Ovary (tissue), 9 donors: ENCODE results near the gene CCDC171. TPM values are rescaled to one million over a fixed set of nuclear protein-coding genes. Genes with fewer than 3 reads are reported as not detected.

Source experiments
- DNase-seq, 5 donors: peaks; one replicate each; pipeline ENCODE4 v3.0.0-alpha.2; 2019 to 2020
- H3K27ac ChIP-seq, 2 donors: fragments of 200-600 bp; one replicate each; pipeline versions ENCODE4 v1.5.1 to v1.8.0; 2019 to 2022
- H3K27me3 ChIP-seq: fragments of 200-600 bp; one replicate; pipeline ENCODE4 v1.8.0; 2022
- H3K36me3 ChIP-seq: fragments of 200-600 bp; sonication (generic); one replicate; pipeline ENCODE4 v1.5.1; 2019
- H3K4me1 ChIP-seq: one replicate; pipeline ENCODE4 v1.8.1; 2013; ENCODE audit warnings: mild to moderate bottlenecking, moderate library complexity; ENCODE audit not compliant: insufficient read depth
- H3K4me3 ChIP-seq: fragments of 200-600 bp; sonication (generic); one replicate; pipeline ENCODE4 v1.5.1; 2017
- H3K9me3 ChIP-seq, 2 donors: fragments of 200-600 bp in 1 of 2; sonication (generic) in 1 of 2; one replicate each; pipeline versions ENCODE4 v1.5.1 to v1.8.1; 2013 to 2019; ENCODE audit warnings: mild to moderate bottlenecking in 1 of 2, moderate library complexity in 1 of 2
- CTCF ChIP-seq, 3 donors: fragments of 450-650 bp in 2 of 3; fragments of 200-600 bp in 1 of 3; IDR thresholded peaks; one replicate each; pipeline versions ENCODE4 v1.5.1 to v1.8.0; 2016 to 2022; ENCODE audit warnings: antibody characterized with exemption in 3 of 3, mild to moderate bottlenecking in 1 of 3
- EP300 ChIP-seq: sonication (generic); formaldehyde crosslinking; IDR thresholded peaks from one replicate; pipeline ENCODE4 v1.6.1; 2017; ENCODE audit warnings: antibody characterized with exemption
- POLR2A ChIP-seq: fragments of 450-650 bp; IDR thresholded peaks from one replicate; pipeline ENCODE4 v1.6.1; 2017; ENCODE audit warnings: antibody characterized with exemption, mild to moderate bottlenecking, moderate library complexity
- WGBS, 3 donors: extraction: QIAGEN DNeasy Blood & Tissue Kit in 1 of 3; methylation state at CpG; one replicate each; pipeline versions ENCODE4 v1.1.5 to v1.1.7; 2013 to 2017; 5-methylcytosine and 5-hydroxymethylcytosine counted together
- intact Hi-C, 4 donors: fragments of 100-400 bp; cut with DNase I; formaldehyde crosslinking; loops; one replicate each; pipeline versions ENCODE4 v1.11.0 to v1.15.1; 2022 to 2023
- polyA plus RNA-seq, 2 donors: library from polyadenylated mRNA; stranded (reverse); fragments of 200-250 nt in 1 of 2; fragments of 350-450 nt in 1 of 2; fragmentation: Illumina TruSeq in 1 of 2; extraction: RNeasy Lipid Tissue Mini Kit (QIAGEN cat#74804) in 1 of 2; gene quantifications; one replicate each; pipeline ENCODE4 v1.2.3, GENCODE V29; 2013 to 2014
- total RNA-seq, 7 donors: library from RNA; depleted of rRNA in 2 of 7; stranded (reverse); fragments of >200 nt in 2 of 7; fragmentation: NEBNext Ultra II Directional in 3 of 7; extraction: Animal tissue kit (Norgen Biotek cat#: 25700) in 3 of 7; gene quantifications; one replicate each; pipeline versions ENCODE4 v1.1.0 to v1.2.4, GENCODE V29; 2016 to 2023
- donor health status: DM: no; HTN: no; CAD: no; lungs with moderate emphysema.
- donor health status: DM: no; HTN: no; CAD: no.
- donor health status: Bipolar disorder and iron deficiency.
- donor health status: DM: yes; HTN: yes; CAD: no.
- donor health status: DM: no; HTN: no; CAD: no.
- donor health status: DM: yes; HTN: yes; CAD: no.

The CCDC171 gene
- total and polyA plus RNA-seq, 9 donors: 2.0 to 6.1 (median 5.0) TPM

GRCh38 chr9:15975101-15975778, 422.4 kb downstream of the CCDC171 start:
- intact Hi-C loops: no loop called here
- no peak for DNase-seq
- H3K4me1 ChIP-seq: no peaks in the 10 kb centered on the region
- no peaks in the 10 kb centered on the region for H3K9me3 ChIP-seq
- no peaks in the 10 kb centered on the region for H3K36me3 ChIP-seq
- H3K27ac ChIP-seq: no peak overlapping the region
- H3K27me3 ChIP-seq: no peaks in the 10 kb centered on the region
- H3K4me3 ChIP-seq: no peak overlapping the region
- TF ChIP-seq EP300: no peak
- TF ChIP-seq CTCF (IDR thresholded peaks at IDR 0.05): no peak
- no peak for TF ChIP-seq POLR2A

GRCh38 chr9:15977438-15977837, 424.6 kb downstream of the CCDC171 start:
- DNase-seq: no peak
- no peak for TF ChIP-seq CTCF (IDR thresholded peaks at IDR 0.05)
- no peak for TF ChIP-seq POLR2A
- TF ChIP-seq EP300: no peak
- H3K4me1 ChIP-seq: no peaks in the 10 kb centered on the region
- no peak overlapping the region for H3K4me3 ChIP-seq
- no peaks in the 10 kb centered on the region for H3K36me3 ChIP-seq
- H3K27ac ChIP-seq: no peak overlapping the region
- 93 to 96% (median 95%) methylated on average over 5 of the region's 5 CpGs for WGBS, 3 donors
- H3K27me3 ChIP-seq: no peaks in the 10 kb centered on the region
- no peaks in the 10 kb centered on the region for H3K9me3 ChIP-seq
- intact Hi-C loops: no loop called here

- Histone ChIP-seq H3K36me3 (no peaks in the 10 kb centered on the region), H3K4me3 (no peak overlapping the region), H3K9me3 (no peaks in the 10 kb centered on the region), H3K27ac (no peak overlapping the region), H3K27me3 (no peaks in the 10 kb centered on the region), H3K4me1 (no peaks in the 10 kb centered on the region)
- DNase-seq: no peak
- WGBS, 3 donors: 45 to 59% (median 52%) methylated on average over 5 of the region's 5 CpGs
- intact Hi-C loops: no loop called here
- no peak for TF ChIP-seq POLR2A
- no peak for TF ChIP-seq EP300
- TF ChIP-seq CTCF (IDR thresholded peaks at IDR 0.05): no peak
These were observed 429.3 kb downstream of the CCDC171 start for GRCh38 chr9:15982182-15982581.

- Histone ChIP-seq H3K9me3 (no peaks in the 10 kb centered on the region), H3K4me1 (no peaks in the 10 kb centered on the region), H3K36me3 (no peaks in the 10 kb centered on the region), H3K4me3 (no peak overlapping the region), H3K27me3 (no peaks in the 10 kb centered on the region), H3K27ac (no peak overlapping the region)
- TF ChIP-seq CTCF (IDR thresholded peaks at IDR 0.05): no peak
- no peak for TF ChIP-seq POLR2A
- TF ChIP-seq EP300: no peak
- no peak for DNase-seq
- 55 to 68% (median 62%) methylated on average over 7 of the region's 7 CpGs for WGBS, 3 donors
- intact Hi-C loops: no loop called here
These were observed 446.8 kb downstream of the CCDC171 start for GRCh38 chr9:15999422-16000339.
